ENCODE measurements around the gene NMUR1.

Gene NMUR1

GRCh38 chr2:231483398-231484329 is 46.6 kb downstream of the NMUR1 start:
- peak; percentile 40 to 48 for DNase-seq

GRCh38 chr2:231482806-231483391 is 47.3 kb downstream of the NMUR1 start:
- DNase-seq: peak; percentile 80 to 82

GRCh38 chr2:231480781-231481180 is 49.5 kb downstream of the NMUR1 start:
- DNase-seq: no peak

- DNase-seq: no peak
Observed at GRCh38 chr2:231479455-231479854, 50.8 kb downstream of the NMUR1 start.

- no peak for DNase-seq
Observed at GRCh38 chr2:231476920-231477319, 53.3 kb downstream of the NMUR1 start.

- no peak for DNase-seq
Observed at GRCh38 chr2:231475965-231476364, 54.3 kb downstream of the NMUR1 start.
